ENCODE data around the gene LSR. TPM values are rescaled to one million over a fixed set of nuclear protein-coding genes. Genes with fewer than 3 reads are reported as not detected.

Gene LSR
- total RNA-seq, 1 experiment from 2014 or later = 211 TPM

DNA sequence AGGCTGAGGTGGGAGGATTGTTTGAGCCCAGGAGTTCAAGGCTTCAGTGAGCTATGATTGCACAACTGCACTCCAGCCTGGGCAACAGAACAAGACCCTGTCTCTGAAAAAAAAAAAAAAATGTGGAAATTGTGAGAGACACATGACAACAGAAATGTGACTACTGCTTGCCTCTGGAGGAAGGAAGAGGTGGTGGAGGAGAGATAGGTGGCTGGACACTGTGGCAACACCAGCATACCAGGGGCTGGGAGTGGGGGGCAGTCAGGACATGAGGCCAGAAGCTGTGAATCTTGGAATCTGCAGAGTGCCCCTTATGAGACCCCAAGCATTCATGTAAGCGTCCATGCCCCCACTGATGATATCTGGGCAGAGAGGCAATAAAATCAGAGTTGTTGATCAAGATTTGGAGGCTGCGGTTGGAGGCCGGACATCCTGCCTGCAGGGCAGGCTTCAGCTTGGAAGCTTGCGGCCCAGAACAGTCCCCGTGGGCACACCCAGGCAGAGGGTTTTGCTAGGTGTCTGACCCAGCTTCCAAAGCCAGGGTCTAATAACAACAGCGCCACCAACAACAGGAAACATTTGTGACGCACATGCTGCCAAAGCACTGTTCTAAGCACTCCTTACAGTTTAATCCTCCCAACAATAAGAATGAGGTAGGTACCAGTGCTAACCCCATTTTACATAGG is 37.1 kb upstream of the LSR start:
- Histone ChIP-seq H3K9ac (ENCODE audit: low read length) (no peak overlapping the region), H2AFZ (ENCODE audit: low read depth, low read length, poor library complexity, severe bottlenecking) (no peak overlapping the region), H3K4me2 (ENCODE audit: low read length) (no peak overlapping the region), H3K27me3 (ENCODE audit: insufficient read depth, low read length) (no peaks in the 10 kb centered on the region), H3K4me3 (replicated peaks in 1 of 2; ENCODE audit: low read depth in 1 of 2, low read length in 2 of 2) (no peak overlapping the region), H3K36me3 (ENCODE audit: control insufficient read depth in 1 of 2, insufficient read depth in 2 of 2, low read length in 2 of 2) (no peaks in the 10 kb centered on the region), H3K9me2 (ENCODE audit: insufficient read depth) (no peaks in the 10 kb centered on the region), H3K9me3 (ENCODE audit: control insufficient read depth in 1 of 2, insufficient read depth in 1 of 2, low read depth in 1 of 2, low read length in 2 of 2) (peaks cover 0 to 4% of the 10 kb centered on the region in 2 experiments; a peak in 1 of 4 replicates), H4K20me1 (ENCODE audit: insufficient read depth) (no peaks in the 10 kb centered on the region), H3K4me1 (ENCODE audit: control insufficient read depth in 1 of 2, insufficient read depth in 2 of 2, low read length in 2 of 2) (peaks cover 20 to 52% of the 10 kb centered on the region in 2 experiments), H3K27ac (ENCODE audit: low read depth, low read length) (no peak overlapping the region), H3K79me2 (ENCODE audit: insufficient read depth, low read length) (no peaks in the 10 kb centered on the region)
- DNase-seq (ENCODE audit: low read depth, low spot score) (no peak), ATAC-seq (no peak)
- ChIA-PET CTCF (no interaction called here), RAD21 (ENCODE audit: low non-redundant PET in 1 of 2, low total read pairs in 2 of 2, uncharacterized antibody in 2 of 2, unreplicated experiment in 2 of 2) (no interaction called here), POLR2A (no interaction called here)
- BruUV-seq (replicated peaks) = no TSS peak
- TF ChIP-seq, protein P1, sequence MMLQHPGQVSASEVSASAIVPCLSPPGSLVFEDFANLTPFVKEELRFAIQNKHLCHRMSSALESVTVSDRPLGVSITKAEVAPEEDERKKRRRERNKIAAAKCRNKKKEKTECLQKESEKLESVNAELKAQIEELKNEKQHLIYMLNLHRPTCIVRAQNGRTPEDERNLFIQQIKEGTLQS (IDR thresholded peaks at IDR 0.05) = no peak
- TF ChIP-seq, protein P2, sequence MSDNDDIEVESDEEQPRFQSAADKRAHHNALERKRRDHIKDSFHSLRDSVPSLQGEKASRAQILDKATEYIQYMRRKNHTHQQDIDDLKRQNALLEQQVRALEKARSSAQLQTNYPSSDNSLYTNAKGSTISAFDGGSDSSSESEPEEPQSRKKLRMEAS (IDR thresholded peaks at IDR 0.05) = no peak
- TF ChIP-seq ELF1 (IDR thresholded peaks at IDR 0.05; ENCODE audit: borderline replicate concordance, low read depth) = no peak
- TF ChIP-seq SP1 (IDR thresholded peaks at IDR 0.05; ENCODE audit: low read depth) = no peak
- TF ChIP-seq SIN3A (IDR thresholded peaks at IDR 0.05; ENCODE audit: low read depth) = no peak
- TF ChIP-seq, protein P3, sequence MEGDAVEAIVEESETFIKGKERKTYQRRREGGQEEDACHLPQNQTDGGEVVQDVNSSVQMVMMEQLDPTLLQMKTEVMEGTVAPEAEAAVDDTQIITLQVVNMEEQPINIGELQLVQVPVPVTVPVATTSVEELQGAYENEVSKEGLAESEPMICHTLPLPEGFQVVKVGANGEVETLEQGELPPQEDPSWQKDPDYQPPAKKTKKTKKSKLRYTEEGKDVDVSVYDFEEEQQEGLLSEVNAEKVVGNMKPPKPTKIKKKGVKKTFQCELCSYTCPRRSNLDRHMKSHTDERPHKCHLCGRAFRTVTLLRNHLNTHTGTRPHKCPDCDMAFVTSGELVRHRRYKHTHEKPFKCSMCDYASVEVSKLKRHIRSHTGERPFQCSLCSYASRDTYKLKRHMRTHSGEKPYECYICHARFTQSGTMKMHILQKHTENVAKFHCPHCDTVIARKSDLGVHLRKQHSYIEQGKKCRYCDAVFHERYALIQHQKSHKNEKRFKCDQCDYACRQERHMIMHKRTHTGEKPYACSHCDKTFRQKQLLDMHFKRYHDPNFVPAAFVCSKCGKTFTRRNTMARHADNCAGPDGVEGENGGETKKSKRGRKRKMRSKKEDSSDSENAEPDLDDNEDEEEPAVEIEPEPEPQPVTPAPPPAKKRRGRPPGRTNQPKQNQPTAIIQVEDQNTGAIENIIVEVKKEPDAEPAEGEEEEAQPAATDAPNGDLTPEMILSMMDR (IDR thresholded peaks at IDR 0.05 in 2 of 3, conservative IDR thresholded peaks at IDR 0.05 in 1 of 3; ENCODE audit: borderline replicate concordance in 1 of 3, insufficient read depth in 1 of 3, low read depth in 2 of 3, low read length in 2 of 3) = no peak
- TF ChIP-seq SRF (IDR thresholded peaks at IDR 0.05; ENCODE audit: low read depth) = no peak
- TF ChIP-seq ZNF274 (IDR thresholded peaks at IDR 0.05; ENCODE audit: low read depth, low read length) = no peak
- no peak for TF ChIP-seq EGR1 (IDR thresholded peaks at IDR 0.05; ENCODE audit: low read depth)
- no peak for TF ChIP-seq ZFX (IDR thresholded peaks at IDR 0.05)
- TF ChIP-seq ZBTB33 (IDR thresholded peaks at IDR 0.05; ENCODE audit: extremely low read depth, insufficient replicate concordance, low read length) = no peak
- no peak; the same call in 1 of the 2 replicates for TF ChIP-seq RAD21 (IDR thresholded peaks at IDR 0.05; ENCODE audit: low read depth)
- no peak for TF ChIP-seq CEBPB (IDR thresholded peaks at IDR 0.05; ENCODE audit: low read depth)
- no peak for TF ChIP-seq CBX3 (IDR thresholded peaks at IDR 0.05; ENCODE audit: low read depth)
- no peak for TF ChIP-seq POLR2A (IDR thresholded peaks at IDR 0.05; ENCODE audit: borderline replicate concordance, extremely low read depth, insufficient read depth, insufficient read length)
- TF ChIP-seq, protein P4, sequence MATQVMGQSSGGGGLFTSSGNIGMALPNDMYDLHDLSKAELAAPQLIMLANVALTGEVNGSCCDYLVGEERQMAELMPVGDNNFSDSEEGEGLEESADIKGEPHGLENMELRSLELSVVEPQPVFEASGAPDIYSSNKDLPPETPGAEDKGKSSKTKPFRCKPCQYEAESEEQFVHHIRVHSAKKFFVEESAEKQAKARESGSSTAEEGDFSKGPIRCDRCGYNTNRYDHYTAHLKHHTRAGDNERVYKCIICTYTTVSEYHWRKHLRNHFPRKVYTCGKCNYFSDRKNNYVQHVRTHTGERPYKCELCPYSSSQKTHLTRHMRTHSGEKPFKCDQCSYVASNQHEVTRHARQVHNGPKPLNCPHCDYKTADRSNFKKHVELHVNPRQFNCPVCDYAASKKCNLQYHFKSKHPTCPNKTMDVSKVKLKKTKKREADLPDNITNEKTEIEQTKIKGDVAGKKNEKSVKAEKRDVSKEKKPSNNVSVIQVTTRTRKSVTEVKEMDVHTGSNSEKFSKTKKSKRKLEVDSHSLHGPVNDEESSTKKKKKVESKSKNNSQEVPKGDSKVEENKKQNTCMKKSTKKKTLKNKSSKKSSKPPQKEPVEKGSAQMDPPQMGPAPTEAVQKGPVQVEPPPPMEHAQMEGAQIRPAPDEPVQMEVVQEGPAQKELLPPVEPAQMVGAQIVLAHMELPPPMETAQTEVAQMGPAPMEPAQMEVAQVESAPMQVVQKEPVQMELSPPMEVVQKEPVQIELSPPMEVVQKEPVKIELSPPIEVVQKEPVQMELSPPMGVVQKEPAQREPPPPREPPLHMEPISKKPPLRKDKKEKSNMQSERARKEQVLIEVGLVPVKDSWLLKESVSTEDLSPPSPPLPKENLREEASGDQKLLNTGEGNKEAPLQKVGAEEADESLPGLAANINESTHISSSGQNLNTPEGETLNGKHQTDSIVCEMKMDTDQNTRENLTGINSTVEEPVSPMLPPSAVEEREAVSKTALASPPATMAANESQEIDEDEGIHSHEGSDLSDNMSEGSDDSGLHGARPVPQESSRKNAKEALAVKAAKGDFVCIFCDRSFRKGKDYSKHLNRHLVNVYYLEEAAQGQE (IDR thresholded peaks at IDR 0.05; ENCODE audit: low read depth) = no peak
- no peak for TF ChIP-seq TCF7L2 (IDR thresholded peaks at IDR 0.05; ENCODE audit: borderline replicate concordance, extremely low read depth, insufficient read depth, insufficient read length)
- intact Hi-C loops (cut with micrococcal nuclease) = no loop called here
